Subcutaneous adipose tissue (tissue), 4 donors: Measurements from ENCODE around the gene CCDC3. TPM values are rescaled to one million over a fixed set of nuclear protein-coding genes. Genes with fewer than 3 reads are reported as not detected.

ENCODE experiments used
- small RNA-seq: library from RNA; depleted of rRNA; stranded (forward); fragments of <200 nt; gene quantifications from one replicate; pipeline ENCODE3, GENCODE V24; 2016
- total RNA-seq, 4 donors: library from RNA; depleted of rRNA; stranded (reverse); fragments of >200 nt; gene quantifications; one replicate each; pipeline ENCODE4 v1.1.0, GENCODE V29; 2016

CCDC3 gene
- total RNA-seq, 4 donors from 2014 or later: 4.8 to 39.1 (median 19.4) TPM

Small RNA genes within 50 kb of the gene (small RNA-seq; reads per million reads assigned to genes)
- not detected for gene RNA5SP300

Other genes starting within 250 kb of the CCDC3 start
- gene OPTN, start 98.5 kb upstream of the CCDC3 start, total RNA-seq: 100 to 1,000 TPM in 2 of 4 donors, 10 to 100 TPM in 2; 69.0 to 195 (median 104) TPM
- 1 to 10 TPM; 1.0 to 6.4 (median 5.0) TPM for gene MCM10, start 159.8 kb upstream of the CCDC3 start, total RNA-seq
- gene UCMA, start 232.7 kb upstream of the CCDC3 start, total RNA-seq: not detected